22Rv1 (cell line): Measurements from ENCODE around the gene UNK.

Experiments used
- ZFX ChIP-seq: fragments of 450-650 bp; IDR thresholded peaks from 2 replicates; pipeline ENCODE4 v1.6.1; 2017; ENCODE audit warnings: antibody characterized with exemption, borderline replicate concordance
- TF ChIP-seq, protein P1 (sequence below): fragments of 450-650 bp; IDR thresholded peaks from 2 replicates; pipeline ENCODE4 v1.5.1; 2017; ENCODE audit warnings: mild to moderate bottlenecking

DNA sequence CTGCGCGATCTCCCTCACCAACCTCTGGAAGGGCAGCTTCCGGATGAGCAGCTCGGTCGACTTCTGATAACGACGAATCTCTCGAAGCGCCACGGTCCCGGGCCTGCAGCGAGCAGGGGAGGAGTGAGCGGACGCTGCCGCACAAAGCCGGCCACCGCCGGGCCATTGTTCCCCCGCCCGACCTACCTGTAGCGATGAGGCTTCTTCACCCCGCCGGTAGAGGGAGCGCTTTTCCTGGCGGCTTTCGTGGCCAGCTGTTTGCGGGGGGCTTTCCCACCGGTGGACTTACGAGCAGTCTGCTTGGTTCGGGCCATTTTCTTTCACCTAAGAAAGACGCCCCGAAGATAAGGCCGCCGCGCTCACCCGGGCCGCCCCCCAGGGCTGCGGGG lies 5.8 kb upstream of the UNK start:
- TF ChIP-seq, protein P1, sequence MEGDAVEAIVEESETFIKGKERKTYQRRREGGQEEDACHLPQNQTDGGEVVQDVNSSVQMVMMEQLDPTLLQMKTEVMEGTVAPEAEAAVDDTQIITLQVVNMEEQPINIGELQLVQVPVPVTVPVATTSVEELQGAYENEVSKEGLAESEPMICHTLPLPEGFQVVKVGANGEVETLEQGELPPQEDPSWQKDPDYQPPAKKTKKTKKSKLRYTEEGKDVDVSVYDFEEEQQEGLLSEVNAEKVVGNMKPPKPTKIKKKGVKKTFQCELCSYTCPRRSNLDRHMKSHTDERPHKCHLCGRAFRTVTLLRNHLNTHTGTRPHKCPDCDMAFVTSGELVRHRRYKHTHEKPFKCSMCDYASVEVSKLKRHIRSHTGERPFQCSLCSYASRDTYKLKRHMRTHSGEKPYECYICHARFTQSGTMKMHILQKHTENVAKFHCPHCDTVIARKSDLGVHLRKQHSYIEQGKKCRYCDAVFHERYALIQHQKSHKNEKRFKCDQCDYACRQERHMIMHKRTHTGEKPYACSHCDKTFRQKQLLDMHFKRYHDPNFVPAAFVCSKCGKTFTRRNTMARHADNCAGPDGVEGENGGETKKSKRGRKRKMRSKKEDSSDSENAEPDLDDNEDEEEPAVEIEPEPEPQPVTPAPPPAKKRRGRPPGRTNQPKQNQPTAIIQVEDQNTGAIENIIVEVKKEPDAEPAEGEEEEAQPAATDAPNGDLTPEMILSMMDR, result peak; percentile 79
- TF ChIP-seq ZFX, result no peak
